ENCODE results near the gene ENHO. TPM values are rescaled to one million over a fixed set of nuclear protein-coding genes. Genes with fewer than 3 reads are reported as not detected.
A peak's percentile ranks its signal among the peaks of the same experiment; 100 is the strongest.

Gene ENHO
- total RNA-seq, result 10 to 100 TPM in 1 of 5 donors, 1 to 10 TPM in 2, not detected in 2; 1.2 to 17.8 (median 5.0) TPM
- polyA plus RNA-seq, result 10 to 100 TPM in 2 of 3 donors, 1 to 10 TPM in 1; 3.3 to 63.8 (median 29.7) TPM
- long read RNA-seq, donor 1, partial matches to known transcripts, result 0 of 4 reads
- long read RNA-seq, donor 1, other reads (novel, unspliced or antisense), result 0 of 4 reads
- long read RNA-seq, donor 2, transcript ENHO-201 (2 exons, 1,082 nt), result major isoform, 6 of 6 reads
- long read RNA-seq, donor 2, partial matches to known transcripts, result 0 of 6 reads
- long read RNA-seq, donor 2, other reads (novel, unspliced or antisense), result 0 of 6 reads
- long read RNA-seq, donor 3, partial matches to known transcripts, result 0 of 2 reads
- long read RNA-seq, donor 3, other reads (novel, unspliced or antisense), result 0 of 2 reads
- long read RNA-seq, donor 4, result 0 reads
- long read RNA-seq, donor 5, partial matches to known transcripts, result 0 of 4 reads
- long read RNA-seq, donor 5, other reads (novel, unspliced or antisense), result 0 of 4 reads
- long read RNA-seq, donor 6, transcript ENHO-201 (2 exons, 1,082 nt), result major isoform, 9 of 9 reads
- long read RNA-seq, donor 6, partial matches to known transcripts, result 0 of 9 reads
- long read RNA-seq, donor 6, other reads (novel, unspliced or antisense), result 0 of 9 reads
- long read RNA-seq, donor 7, transcript ENHO-201 (2 exons, 1,082 nt), result major isoform, 9 of 9 reads
- long read RNA-seq, donor 7, partial matches to known transcripts, result 0 of 9 reads
- long read RNA-seq, donor 7, other reads (novel, unspliced or antisense), result 0 of 9 reads
- long read RNA-seq, donor 8, partial matches to known transcripts, result 0 of 3 reads
- long read RNA-seq, donor 8, other reads (novel, unspliced or antisense), result 0 of 3 reads
- long read RNA-seq, donor 9, result 0 reads
- long read RNA-seq, donor 10, transcript ENHO-201 (2 exons, 1,082 nt), result major isoform, 5 of 5 reads
- long read RNA-seq, donor 10, partial matches to known transcripts, result 0 of 5 reads
- long read RNA-seq, donor 10, other reads (novel, unspliced or antisense), result 0 of 5 reads

- Histone ChIP-seq H3K4me1 (peaks cover 3 to 17% (median 13%) of the 10 kb centered on the region in 4 donors), H3K27me3 (peaks cover 0 to 9% (median 0%) of the 10 kb centered on the region in 3 donors), H3K27ac (peak within 1 kb of the TSS in 2 of 5 donors; percentile 56 to 75), H3K9me3 (no peaks in the 10 kb centered on the region), H3K36me3 (no peaks in the 10 kb centered on the region), H3K4me3 (peak within 1 kb of the TSS; percentile 53 to 58 (median 54))
- peak; percentile 90 to 98 for DNase-seq
- intact Hi-C loops (cut with DNase I; ENCODE audit: low total_unique reads), result no loop called here
- WGBS, 5 donors, result 3 to 19% (median 5%) methylated on average over 10 to 63 of the region's 63 CpGs
- TF ChIP-seq POLR2AphosphoS5 (IDR thresholded peaks at IDR 0.05) (peak in 1 of 3 donors; percentile 15), CTCF (IDR thresholded peaks at IDR 0.05) (no peak)
Measured at GRCh38 chr9:34522971-34523797, at the start of gene ENHO. TSS of gene ENHO (minus strand) at chr9:34522990. CDS start at chr9:34521695, 1,295 bp downstream.

GRCh38 chr9:34572092-34572491, 49.3 kb upstream of the ENHO start:
- intact Hi-C loops (cut with DNase I; ENCODE audit: low total_unique reads), result no loop called here
- TF ChIP-seq CTCF (IDR thresholded peaks at IDR 0.05) (no peak), POLR2AphosphoS5 (IDR thresholded peaks at IDR 0.05) (no peak), EP300 (IDR thresholded peaks at IDR 0.05) (no peak), POLR2A (IDR thresholded peaks at IDR 0.05) (no peak)
- peaks cover 0 to 60% (median 11%) of the 10 kb centered on the region in 3 donors for H3K27me3 ChIP-seq
- H3K27ac ChIP-seq, result no peak overlapping the region
- DNase-seq, result no peak
- no peak overlapping the region for H3K4me3 ChIP-seq
- peaks cover 0 to 18% (median 5%) of the 10 kb centered on the region in 4 donors for H3K4me1 ChIP-seq
- H3K36me3 ChIP-seq, result no peaks in the 10 kb centered on the region
- no peaks in the 10 kb centered on the region for H3K9me3 ChIP-seq

DNA sequence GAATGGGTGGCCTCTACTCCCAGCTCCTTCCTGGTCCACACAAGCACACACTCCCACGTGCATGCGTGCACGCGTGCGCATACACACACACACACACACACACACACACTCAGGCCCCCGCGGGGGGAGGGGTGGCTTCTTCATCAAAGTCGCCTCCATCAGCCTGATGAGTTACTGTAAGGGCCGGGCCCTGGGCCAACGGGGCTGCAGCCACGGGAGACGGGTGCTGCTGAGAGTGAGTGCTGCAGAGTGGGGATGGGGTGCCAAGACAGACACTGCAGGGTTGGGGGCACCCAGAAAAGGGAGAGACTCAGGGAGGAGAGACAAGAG, 48.7 kb upstream of the ENHO start:
- 42 to 68% (median 65%) methylated on average over 12 of the region's 12 CpGs for WGBS, 5 donors
- H3K9me3 ChIP-seq, result no peaks in the 10 kb centered on the region
- no peaks in the 10 kb centered on the region for H3K36me3 ChIP-seq
- intact Hi-C loops (cut with DNase I; ENCODE audit: low total_unique reads), result no loop called here
- H3K4me1 ChIP-seq, result peaks cover 0 to 16% (median 4%) of the 10 kb centered on the region in 4 donors
- no peak overlapping the region for H3K27ac ChIP-seq
- peak in 1 of 2 donors; percentile 67 for DNase-seq
- H3K27me3 ChIP-seq, result peaks cover 0 to 60% (median 8%) of the 10 kb centered on the region in 3 donors
- TF ChIP-seq CTCF (IDR thresholded peaks at IDR 0.05) (no peak), EP300 (IDR thresholded peaks at IDR 0.05) (no peak), POLR2A (IDR thresholded peaks at IDR 0.05) (no peak), POLR2AphosphoS5 (IDR thresholded peaks at IDR 0.05) (no peak)
- H3K4me3 ChIP-seq, result no peak overlapping the region
